Thyroid gland (tissue), 4 donors: ENCODE data around the gene TBCC.

Experiments used
- CTCF ChIP-seq, 6 experiments: fragments of 200-600 bp in 3 of 6; fragments of 450-650 bp in 3 of 6; sonication (generic) in 3 of 6; IDR thresholded peaks; one replicate each; pipeline ENCODE4 v1.5.1; 2016 to 2019; ENCODE audit warnings: antibody characterized with exemption in 6 of 6, mild to moderate bottlenecking in 2 of 6, inconsistent platforms in 1 of 6, moderate library complexity in 1 of 6
- POLR2A ChIP-seq, 2 donors: fragments of 450-650 bp; IDR thresholded peaks; one replicate each; pipeline ENCODE4 v1.6.1; 2017; ENCODE audit warnings: antibody characterized with exemption in 2 of 2, mild to moderate bottlenecking in 2 of 2, moderate library complexity in 1 of 2

- TF ChIP-seq POLR2A (IDR thresholded peaks at IDR 0.05), result peak in 1 of 2 donors; percentile 77
- no peak for TF ChIP-seq CTCF (IDR thresholded peaks at IDR 0.05)
These were observed 41.5 kb downstream of the TBCC start for GRCh38 chr6:42704251-42704936.
